Chondrocyte (in vitro differentiated cells): ENCODE measurements around the gene CDX1. TPM values are rescaled to one million over a fixed set of nuclear protein-coding genes. Genes with fewer than 3 reads are reported as not detected.

Source experiments
- DNase-seq: peaks from one replicate; pipeline ENCODE4 v3.0.0; 2021; ENCODE audit warnings: mixed read lengths, low spot score
- H3K27ac Mint-ChIP-seq: one replicate; pipeline ENCODE4 v1.8.0; 2021; ENCODE audit warnings: mild to moderate bottlenecking, moderate library complexity, mixed read lengths; ENCODE audit not compliant: unreplicated experiment
- H3K27me3 Mint-ChIP-seq: 2 replicates; pipeline ENCODE4 v1.8.0; 2021; ENCODE audit warnings: low read depth, mixed read lengths
- H3K36me3 Mint-ChIP-seq: 2 replicates; pipeline ENCODE4 v1.8.0; 2021; ENCODE audit warnings: low read depth, mixed read lengths
- H3K4me1 Mint-ChIP-seq: 2 replicates; pipeline ENCODE4 v1.8.0; 2021; ENCODE audit warnings: low read depth, mild to moderate bottlenecking, mixed read lengths
- H3K4me3 Mint-ChIP-seq: one replicate; pipeline ENCODE4 v1.8.0; 2021; ENCODE audit warnings: mild to moderate bottlenecking, moderate library complexity, mixed read lengths; ENCODE audit not compliant: unreplicated experiment
- H3K9me3 Mint-ChIP-seq: 2 replicates; pipeline ENCODE4 v1.8.0; 2021; ENCODE audit warnings: low read depth, mixed read lengths
- total RNA-seq: library from RNA; stranded (reverse); gene quantifications from 3 replicates; pipeline ENCODE4 v1.2.1, GENCODE V29; 2021
- TF ChIP-seq, protein P1 (sequence below): fragments of 200-600 bp; sonication (generic); IDR thresholded peaks from 2 replicates; pipeline ENCODE4 v1.5.0; 2021; ENCODE audit warnings: antibody characterized with exemption, mild to moderate bottlenecking, moderate library complexity

The CDX1 gene
- total RNA-seq, 1 donor from 2014 or later = 0.57 TPM

- Mint-ChIP-seq H3K9me3 (no peaks in the 10 kb centered on the region), H3K36me3 (peaks cover 31% of the 10 kb centered on the region), H3K27me3 (no peaks in the 10 kb centered on the region), H3K4me1 (peaks cover 93% of the 10 kb centered on the region), H3K4me3 (no peak overlapping the region), H3K27ac (peak overlapping the region; percentile 36)
- TF ChIP-seq, protein P1, sequence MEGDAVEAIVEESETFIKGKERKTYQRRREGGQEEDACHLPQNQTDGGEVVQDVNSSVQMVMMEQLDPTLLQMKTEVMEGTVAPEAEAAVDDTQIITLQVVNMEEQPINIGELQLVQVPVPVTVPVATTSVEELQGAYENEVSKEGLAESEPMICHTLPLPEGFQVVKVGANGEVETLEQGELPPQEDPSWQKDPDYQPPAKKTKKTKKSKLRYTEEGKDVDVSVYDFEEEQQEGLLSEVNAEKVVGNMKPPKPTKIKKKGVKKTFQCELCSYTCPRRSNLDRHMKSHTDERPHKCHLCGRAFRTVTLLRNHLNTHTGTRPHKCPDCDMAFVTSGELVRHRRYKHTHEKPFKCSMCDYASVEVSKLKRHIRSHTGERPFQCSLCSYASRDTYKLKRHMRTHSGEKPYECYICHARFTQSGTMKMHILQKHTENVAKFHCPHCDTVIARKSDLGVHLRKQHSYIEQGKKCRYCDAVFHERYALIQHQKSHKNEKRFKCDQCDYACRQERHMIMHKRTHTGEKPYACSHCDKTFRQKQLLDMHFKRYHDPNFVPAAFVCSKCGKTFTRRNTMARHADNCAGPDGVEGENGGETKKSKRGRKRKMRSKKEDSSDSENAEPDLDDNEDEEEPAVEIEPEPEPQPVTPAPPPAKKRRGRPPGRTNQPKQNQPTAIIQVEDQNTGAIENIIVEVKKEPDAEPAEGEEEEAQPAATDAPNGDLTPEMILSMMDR = no peak
- no peak for DNase-seq
Measured at GRCh38 chr5:150149618-150150017, 17.0 kb upstream of the CDX1 start.

- Mint-ChIP-seq H3K27ac (peak overlapping the region; percentile 97), H3K4me3 (peak overlapping the region; percentile 90), H3K9me3 (no peaks in the 10 kb centered on the region), H3K4me1 (peaks cover 86% of the 10 kb centered on the region), H3K36me3 (peaks cover 31% of the 10 kb centered on the region), H3K27me3 (no peaks in the 10 kb centered on the region)
- TF ChIP-seq, protein P1 = no peak
- no peak for DNase-seq
Measured at GRCh38 chr5:150152636-150153462, 13.7 kb upstream of the CDX1 start.

- Mint-ChIP-seq H3K36me3 (peaks cover 25% of the 10 kb centered on the region), H3K9me3 (no peaks in the 10 kb centered on the region), H3K4me3 (peak overlapping the region; percentile 90), H3K4me1 (peaks cover 86% of the 10 kb centered on the region), H3K27me3 (no peaks in the 10 kb centered on the region), H3K27ac (peak overlapping the region; percentile 97)
- TF ChIP-seq, protein P1 = no peak
- DNase-seq = no peak
Measured at GRCh38 chr5:150153483-150153882, 13.1 kb upstream of the CDX1 start.

GRCh38 chr5:150153957-150154617 is 12.5 kb upstream of the CDX1 start:
- H3K9me3 Mint-ChIP-seq = no peaks in the 10 kb centered on the region
- peak overlapping the region; percentile 97 for H3K27ac Mint-ChIP-seq
- H3K4me1 Mint-ChIP-seq = peaks cover 86% of the 10 kb centered on the region
- DNase-seq = no peak
- TF ChIP-seq, protein P1 = no peak
- H3K36me3 Mint-ChIP-seq = peaks cover 19% of the 10 kb centered on the region
- peak overlapping the region; percentile 90 for H3K4me3 Mint-ChIP-seq
- no peaks in the 10 kb centered on the region for H3K27me3 Mint-ChIP-seq

GRCh38 chr5:150154618-150155128 is 11.9 kb upstream of the CDX1 start:
- H3K27ac Mint-ChIP-seq = peak overlapping the region; percentile 97
- H3K4me1 Mint-ChIP-seq = peaks cover 86% of the 10 kb centered on the region
- H3K9me3 Mint-ChIP-seq = no peaks in the 10 kb centered on the region
- DNase-seq = no peak
- H3K36me3 Mint-ChIP-seq = peaks cover 19% of the 10 kb centered on the region
- H3K4me3 Mint-ChIP-seq = peak overlapping the region; percentile 90
- TF ChIP-seq, protein P1 = peak; percentile 55
- no peaks in the 10 kb centered on the region for H3K27me3 Mint-ChIP-seq
